SJSA1 (cell line): ENCODE measurements around the gene FRMPD2. TPM values are rescaled to one million over a fixed set of nuclear protein-coding genes. Genes with fewer than 3 reads are reported as not detected.

ENCODE experiments used
- DNase-seq, 2 experiments: peaks; one replicate each; pipeline ENCODE4 v3.0.0-alpha.2; 2015 to 2020; ENCODE audit warnings: low spot score in 2 of 2, low read depth in 1 of 2
- H3K27ac ChIP-seq: fragments of 250-450 bp; sonication (Bioruptor Pico); 2 replicates; pipeline ENCODE4 v1.5.1; 2020; ENCODE audit warnings: mild to moderate bottlenecking, moderate library complexity
- H3K27me3 ChIP-seq: fragments of 250-450 bp; sonication (Bioruptor Pico); replicated peaks from 2 replicates; pipeline ENCODE4 v1.5.1; 2020; ENCODE audit warnings: mild to moderate bottlenecking, moderate library complexity
- H3K36me3 ChIP-seq: fragments of 250-450 bp; sonication (Bioruptor Pico); 2 replicates; pipeline ENCODE4 v1.5.1; 2020; ENCODE audit warnings: mild to moderate bottlenecking
- H3K4me1 ChIP-seq: fragments of 250-450 bp; sonication (Bioruptor Pico); replicated peaks from 2 replicates; pipeline ENCODE4 v1.6.1; 2021; ENCODE audit warnings: mild to moderate bottlenecking
- H3K4me3 ChIP-seq: fragments of 250-450 bp; sonication (Bioruptor Pico); 2 replicates; pipeline ENCODE4 v1.5.1; 2020; ENCODE audit warnings: mild to moderate bottlenecking
- H3K9me3 ChIP-seq: fragments of 250-450 bp; sonication (Bioruptor Pico); replicated peaks from 2 replicates; pipeline ENCODE4 v1.5.1; 2020; ENCODE audit warnings: mild to moderate bottlenecking
- total RNA-seq: library from RNA; depleted of rRNA; stranded (reverse); fragments of >200 nt; shearing (Covaris generic); gene quantifications from 2 replicates; pipeline ENCODE4 v1.2.3, GENCODE V29; 2014

Gene FRMPD2
- total RNA-seq, 1 experiment from 2014 or later, result 0.03 TPM

DNA sequence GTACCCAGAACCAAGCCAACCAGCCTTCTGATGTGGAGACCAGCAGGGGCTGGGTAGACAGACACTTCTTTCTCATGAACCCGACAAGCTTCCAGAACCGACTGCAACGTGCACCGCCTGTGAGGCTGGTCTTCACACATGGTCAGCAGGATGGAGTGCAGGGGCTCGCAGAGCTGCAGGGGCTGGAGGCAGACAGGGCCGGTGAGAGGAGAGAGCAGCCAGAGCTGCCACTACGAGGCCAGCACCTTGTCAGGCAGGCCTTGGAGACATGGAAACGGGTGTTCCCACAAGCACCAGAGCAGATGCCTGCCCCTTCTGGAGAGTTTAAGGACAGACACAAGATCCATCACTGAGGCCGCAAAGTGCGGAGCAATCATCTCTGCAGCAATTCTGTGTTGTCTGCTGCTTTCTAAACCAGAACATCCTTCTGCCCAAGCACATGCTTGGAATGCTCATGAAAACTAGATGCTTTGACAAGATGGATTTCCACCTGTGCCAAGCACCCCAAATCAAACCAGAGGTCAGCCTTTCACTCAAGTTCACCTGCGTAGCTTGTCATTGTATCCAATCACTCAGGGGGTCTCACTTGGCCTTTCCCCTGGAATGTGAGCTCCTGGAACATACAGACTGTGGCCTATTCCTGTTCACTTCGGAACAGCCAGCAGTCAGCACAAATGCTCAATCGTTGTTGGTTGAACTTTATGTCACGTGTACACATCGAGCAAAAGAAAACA lies 32.2 kb downstream of the FRMPD2 start:
- Histone ChIP-seq H3K36me3 (no peaks in the 10 kb centered on the region), H3K4me3 (no peak overlapping the region), H3K9me3 (no peaks in the 10 kb centered on the region), H3K4me1 (no peaks in the 10 kb centered on the region), H3K27me3 (no peaks in the 10 kb centered on the region; the same call in 1 of the 2 replicates), H3K27ac (no peak overlapping the region)
- no peak for DNase-seq

DNA sequence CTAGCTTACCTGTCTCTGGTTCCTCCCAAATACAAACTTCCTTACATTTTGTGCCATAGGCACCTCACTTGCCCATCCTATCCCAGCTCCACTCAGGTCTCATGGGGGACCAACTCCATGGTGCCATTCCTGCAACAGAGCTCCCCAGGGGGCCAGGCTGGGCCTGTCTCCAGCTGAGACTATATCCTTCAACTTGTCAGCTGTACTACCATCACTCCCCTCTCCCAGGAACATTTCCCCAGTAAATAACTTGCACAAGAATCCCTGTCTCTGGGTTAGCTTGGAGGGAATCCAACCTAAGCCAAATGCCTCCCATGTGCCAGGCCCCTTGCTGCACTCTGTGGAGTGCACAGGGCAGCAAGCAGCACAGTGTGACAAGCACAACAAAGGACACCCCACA lies 33.2 kb downstream of the FRMPD2 start:
- no peaks in the 10 kb centered on the region for H3K36me3 ChIP-seq
- no peak overlapping the region for H3K27ac ChIP-seq
- H3K9me3 ChIP-seq, result no peaks in the 10 kb centered on the region
- no peaks in the 10 kb centered on the region; the same call in 1 of the 2 replicates for H3K27me3 ChIP-seq
- no peak for DNase-seq
- no peak overlapping the region for H3K4me3 ChIP-seq
- no peaks in the 10 kb centered on the region for H3K4me1 ChIP-seq

DNA sequence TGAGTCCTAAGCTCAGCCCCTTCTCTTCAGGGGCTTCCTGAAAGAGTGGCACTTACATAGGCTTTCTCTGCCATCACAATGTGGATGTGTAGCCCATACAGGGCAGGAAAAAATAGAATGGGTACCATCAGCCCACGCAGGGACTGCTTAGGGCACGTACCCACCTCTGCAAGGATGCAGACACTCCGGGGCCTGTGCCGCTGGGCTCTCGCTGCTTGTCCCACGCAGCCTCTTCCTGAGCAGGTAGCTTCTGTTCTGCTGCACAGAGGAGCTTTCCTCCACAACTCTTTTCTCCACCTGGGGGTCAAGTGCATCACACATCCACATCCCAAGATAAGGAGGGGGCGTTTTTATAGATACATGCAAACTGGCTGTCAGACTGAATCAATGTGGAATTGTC lies 34.3 kb downstream of the FRMPD2 start:
- no peak overlapping the region for H3K27ac ChIP-seq
- no peaks in the 10 kb centered on the region for H3K27me3 ChIP-seq
- no peaks in the 10 kb centered on the region for H3K36me3 ChIP-seq
- no peaks in the 10 kb centered on the region for H3K9me3 ChIP-seq
- DNase-seq, result no peak
- H3K4me3 ChIP-seq, result no peak overlapping the region
- H3K4me1 ChIP-seq, result no peaks in the 10 kb centered on the region

DNA sequence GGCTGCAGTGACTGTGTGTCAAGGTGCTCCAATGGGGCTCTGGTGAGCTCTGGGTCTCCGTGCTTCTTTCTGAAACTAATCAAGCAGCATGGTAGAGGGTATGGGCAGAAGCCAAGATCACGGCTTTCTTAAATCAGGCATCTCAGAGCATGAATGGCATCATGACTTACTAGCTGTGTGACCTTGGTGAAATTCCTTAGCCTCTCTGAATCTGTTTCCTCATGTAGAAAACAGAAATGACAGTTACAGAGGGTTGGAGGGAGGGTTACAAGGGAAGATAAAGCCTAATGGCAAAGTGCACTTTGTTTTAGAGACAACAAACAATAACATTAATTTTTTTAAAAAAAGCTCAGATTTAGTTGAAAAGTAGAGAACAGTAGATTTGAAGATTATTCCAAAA lies 34.9 kb downstream of the FRMPD2 start:
- Histone ChIP-seq H3K9me3 (no peaks in the 10 kb centered on the region), H3K4me1 (no peaks in the 10 kb centered on the region), H3K27ac (no peak overlapping the region), H3K27me3 (no peaks in the 10 kb centered on the region), H3K4me3 (no peak overlapping the region), H3K36me3 (no peaks in the 10 kb centered on the region)
- no peak for DNase-seq

DNA sequence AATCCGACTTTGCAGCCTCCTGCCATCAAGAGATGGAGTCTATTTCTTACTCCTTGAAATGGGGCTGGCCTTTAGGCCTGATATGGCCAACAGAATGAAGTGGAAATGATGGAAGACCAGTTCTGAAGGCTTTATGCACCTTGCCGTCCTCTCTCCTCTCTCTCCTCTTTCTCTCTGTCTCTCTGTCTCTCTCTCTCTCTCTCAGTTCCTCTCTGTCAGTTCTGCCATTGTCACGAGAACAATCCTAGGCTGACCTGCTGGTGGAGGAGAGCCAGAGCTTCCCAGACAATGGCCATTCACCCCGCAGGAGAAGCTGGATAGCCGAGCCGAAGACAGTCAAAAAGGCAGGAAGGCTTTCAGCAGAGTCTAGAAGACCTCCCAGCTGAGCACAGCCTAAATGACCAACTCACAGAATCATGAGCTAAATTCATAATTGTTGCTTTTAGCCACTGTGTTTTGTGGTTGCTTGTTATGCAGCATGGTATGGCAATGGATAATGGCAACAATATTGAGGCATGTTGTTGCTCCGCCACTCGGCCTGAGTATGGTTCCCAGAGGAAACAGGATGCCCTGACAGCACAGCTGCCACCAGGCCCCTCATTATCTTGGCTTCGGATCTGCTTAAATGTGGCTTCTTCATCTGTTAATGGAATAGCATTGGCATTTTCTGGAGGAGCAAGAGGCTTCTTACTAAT lies 35.5 kb downstream of the FRMPD2 start:
- DNase-seq, result no peak
- Histone ChIP-seq H3K4me1 (no peaks in the 10 kb centered on the region), H3K36me3 (no peaks in the 10 kb centered on the region), H3K27ac (no peak overlapping the region), H3K27me3 (no peaks in the 10 kb centered on the region), H3K9me3 (no peaks in the 10 kb centered on the region), H3K4me3 (no peak overlapping the region)

DNA sequence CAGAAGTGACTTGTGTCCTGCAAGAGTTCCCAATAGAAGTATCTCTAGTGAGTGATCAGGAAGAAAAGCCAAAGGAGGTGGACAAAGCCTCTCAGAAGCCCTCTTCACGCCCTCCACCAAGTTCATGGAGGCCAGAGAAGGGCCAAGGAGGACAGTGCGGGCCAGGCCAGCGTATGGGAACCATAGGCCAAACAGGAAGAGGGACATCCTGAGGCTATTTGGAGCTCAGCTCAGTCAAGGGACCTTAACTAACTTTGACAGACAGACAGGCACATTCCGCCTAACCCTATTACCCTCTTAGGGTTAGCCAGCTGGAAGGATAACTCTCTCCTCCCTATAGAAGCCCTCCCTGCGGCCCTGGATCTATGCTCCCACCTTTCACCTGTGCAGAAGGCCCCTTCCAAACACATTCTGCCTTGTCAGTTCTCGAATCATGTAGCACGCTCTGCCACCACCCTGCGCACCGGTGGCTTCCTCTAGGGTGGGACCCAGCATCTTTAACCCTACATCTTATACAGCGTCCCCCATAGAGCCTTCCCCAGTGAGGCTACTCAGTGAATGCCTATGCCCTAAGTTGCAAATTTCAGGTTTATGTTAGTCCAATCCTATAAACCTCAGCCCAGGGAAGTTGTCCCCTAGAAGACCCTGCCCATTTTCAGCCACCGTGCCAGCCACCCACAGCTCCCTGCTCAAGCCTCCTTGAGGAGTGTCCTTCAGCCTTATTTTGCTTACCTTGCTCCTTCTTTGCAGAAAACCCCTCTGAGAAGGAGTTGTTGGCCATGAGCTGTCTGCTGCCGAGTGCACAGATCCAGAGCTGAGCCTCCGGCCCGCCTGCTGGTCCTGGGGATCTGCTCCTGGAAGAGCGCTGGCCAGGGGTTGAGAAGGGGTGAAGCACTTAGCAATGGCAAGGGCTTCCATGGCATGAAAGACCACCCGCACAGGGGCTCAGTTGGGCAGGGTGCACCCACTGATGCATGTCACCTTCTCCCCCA lies 36.9 kb downstream of the FRMPD2 start:
- no peaks in the 10 kb centered on the region for H3K9me3 ChIP-seq
- no peaks in the 10 kb centered on the region for H3K36me3 ChIP-seq
- no peak overlapping the region for H3K27ac ChIP-seq
- H3K4me3 ChIP-seq, result no peak overlapping the region
- no peak for DNase-seq
- H3K4me1 ChIP-seq, result no peaks in the 10 kb centered on the region
- no peaks in the 10 kb centered on the region for H3K27me3 ChIP-seq

DNA sequence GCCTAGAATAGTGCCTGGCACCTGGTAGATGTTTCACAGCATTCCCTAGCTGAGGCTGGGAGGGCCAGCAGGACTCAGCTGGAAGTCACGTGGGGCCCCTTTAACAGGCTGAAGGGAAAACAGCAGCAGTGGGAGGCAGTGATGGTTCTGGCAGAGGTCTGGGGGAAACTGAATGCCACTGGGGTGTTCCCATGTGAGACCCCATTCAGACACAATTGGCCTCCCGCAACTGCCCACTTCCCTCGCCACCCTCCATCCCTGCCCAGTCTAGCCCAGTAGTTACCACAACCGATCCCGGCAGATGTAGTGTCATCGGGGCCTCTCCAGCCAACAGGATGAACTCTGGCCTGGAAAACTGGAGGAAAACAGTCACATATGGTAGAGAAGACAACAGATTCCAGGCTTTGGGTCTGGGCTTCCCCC lies 38.3 kb downstream of the FRMPD2 start:
- no peaks in the 10 kb centered on the region for H3K27me3 ChIP-seq
- H3K4me3 ChIP-seq, result no peak overlapping the region
- DNase-seq, result no peak
- no peaks in the 10 kb centered on the region for H3K9me3 ChIP-seq
- no peak overlapping the region for H3K27ac ChIP-seq
- H3K36me3 ChIP-seq, result no peaks in the 10 kb centered on the region
- H3K4me1 ChIP-seq, result no peaks in the 10 kb centered on the region

DNA sequence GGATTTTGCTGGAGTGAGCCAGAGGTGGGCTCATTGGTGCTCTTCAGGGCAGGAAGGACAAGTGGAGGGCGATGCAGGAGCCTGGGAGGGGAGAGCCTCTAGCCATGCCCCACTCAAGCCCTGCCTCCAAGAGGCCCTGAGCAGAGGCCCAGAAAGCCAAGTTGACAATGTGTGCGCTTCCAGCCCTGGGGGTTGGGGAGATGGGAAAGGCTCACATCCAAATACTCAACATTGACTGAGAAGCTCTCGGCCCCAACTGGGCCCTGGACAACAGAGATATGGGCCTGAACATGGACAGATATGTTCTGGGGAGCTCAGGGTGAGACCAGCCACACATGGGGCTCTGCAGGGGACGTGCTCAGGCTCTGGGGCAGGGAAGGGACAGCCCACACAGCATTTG lies 39.0 kb downstream of the FRMPD2 start:
- Histone ChIP-seq H3K36me3 (no peaks in the 10 kb centered on the region), H3K4me1 (no peaks in the 10 kb centered on the region), H3K27ac (no peak overlapping the region), H3K9me3 (no peaks in the 10 kb centered on the region), H3K27me3 (no peaks in the 10 kb centered on the region), H3K4me3 (no peak overlapping the region)
- no peak for DNase-seq

DNA sequence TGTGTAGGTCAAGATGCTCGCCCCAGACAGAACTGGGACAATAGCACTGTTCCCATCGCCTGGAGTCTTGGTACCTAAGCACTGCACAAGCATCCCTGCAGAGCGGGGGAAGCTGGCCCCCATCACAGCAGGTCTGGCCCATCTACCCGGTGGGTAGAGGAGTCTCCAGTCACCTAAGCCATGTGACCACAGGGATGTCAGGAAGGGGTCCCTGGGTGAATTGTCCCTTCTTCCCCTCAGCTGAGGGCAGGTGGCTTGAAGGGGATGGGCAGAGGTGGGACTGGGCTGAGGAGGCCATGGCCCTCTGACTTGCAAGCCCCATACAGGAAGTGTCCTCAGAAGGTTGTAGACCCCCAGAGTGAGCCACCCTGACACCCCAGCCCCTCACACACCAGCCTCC lies 39.7 kb downstream of the FRMPD2 start:
- no peaks in the 10 kb centered on the region for H3K36me3 ChIP-seq
- no peaks in the 10 kb centered on the region for H3K27me3 ChIP-seq
- no peak overlapping the region for H3K4me3 ChIP-seq
- H3K4me1 ChIP-seq, result no peaks in the 10 kb centered on the region
- H3K27ac ChIP-seq, result no peak overlapping the region
- H3K9me3 ChIP-seq, result no peaks in the 10 kb centered on the region
- no peak for DNase-seq

DNA sequence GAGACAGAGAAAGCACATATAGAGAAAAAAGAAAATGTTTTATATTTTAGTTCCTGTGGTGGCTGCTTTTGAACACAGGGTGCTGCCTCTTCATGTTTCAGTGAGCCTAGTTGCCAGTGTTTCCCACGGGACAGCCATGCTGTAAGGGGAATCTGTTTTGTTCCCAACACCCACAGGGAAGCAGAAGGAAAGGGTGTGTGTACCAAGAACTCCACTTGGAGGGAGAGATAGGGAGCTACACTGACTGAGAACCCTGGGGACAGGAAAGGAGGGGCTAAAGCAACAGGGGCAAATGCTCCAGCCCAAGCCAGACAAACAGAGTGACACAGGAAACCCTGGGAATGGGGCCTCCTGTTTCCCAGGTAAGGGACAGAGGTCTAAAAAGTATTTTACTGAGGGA lies 40.2 kb downstream of the FRMPD2 start:
- no peaks in the 10 kb centered on the region for H3K9me3 ChIP-seq
- no peaks in the 10 kb centered on the region for H3K36me3 ChIP-seq
- no peaks in the 10 kb centered on the region for H3K4me1 ChIP-seq
- H3K27ac ChIP-seq, result no peak overlapping the region
- no peak for DNase-seq
- no peak overlapping the region for H3K4me3 ChIP-seq
- no peaks in the 10 kb centered on the region for H3K27me3 ChIP-seq

DNA sequence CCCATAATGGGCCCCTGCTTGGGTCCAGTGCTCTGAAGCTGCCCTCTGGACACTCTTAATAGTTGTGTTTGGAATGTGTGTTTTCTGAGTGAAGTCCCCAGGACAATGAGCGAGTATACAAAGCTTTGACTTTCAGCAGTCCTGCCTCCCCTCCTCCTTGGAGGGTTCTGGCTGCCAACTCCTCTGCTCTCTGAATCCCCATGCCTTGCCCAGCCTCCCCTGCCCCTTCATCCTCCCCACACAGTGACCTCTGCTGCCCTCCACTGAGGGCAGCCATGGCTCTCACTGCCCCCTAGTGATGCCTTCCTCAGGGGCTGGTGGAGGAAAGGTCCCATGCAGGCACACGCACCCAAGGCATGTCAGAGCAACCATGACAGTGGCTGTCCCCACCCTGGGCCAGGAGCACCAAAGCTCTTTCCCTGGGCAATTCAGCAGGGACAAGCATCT lies 40.9 kb downstream of the FRMPD2 start:
- Histone ChIP-seq H3K27ac (no peak overlapping the region), H3K4me3 (no peak overlapping the region), H3K9me3 (no peaks in the 10 kb centered on the region), H3K4me1 (no peaks in the 10 kb centered on the region), H3K27me3 (no peaks in the 10 kb centered on the region; the same call in 1 of the 2 replicates), H3K36me3 (no peaks in the 10 kb centered on the region)
- DNase-seq, result no peak

DNA sequence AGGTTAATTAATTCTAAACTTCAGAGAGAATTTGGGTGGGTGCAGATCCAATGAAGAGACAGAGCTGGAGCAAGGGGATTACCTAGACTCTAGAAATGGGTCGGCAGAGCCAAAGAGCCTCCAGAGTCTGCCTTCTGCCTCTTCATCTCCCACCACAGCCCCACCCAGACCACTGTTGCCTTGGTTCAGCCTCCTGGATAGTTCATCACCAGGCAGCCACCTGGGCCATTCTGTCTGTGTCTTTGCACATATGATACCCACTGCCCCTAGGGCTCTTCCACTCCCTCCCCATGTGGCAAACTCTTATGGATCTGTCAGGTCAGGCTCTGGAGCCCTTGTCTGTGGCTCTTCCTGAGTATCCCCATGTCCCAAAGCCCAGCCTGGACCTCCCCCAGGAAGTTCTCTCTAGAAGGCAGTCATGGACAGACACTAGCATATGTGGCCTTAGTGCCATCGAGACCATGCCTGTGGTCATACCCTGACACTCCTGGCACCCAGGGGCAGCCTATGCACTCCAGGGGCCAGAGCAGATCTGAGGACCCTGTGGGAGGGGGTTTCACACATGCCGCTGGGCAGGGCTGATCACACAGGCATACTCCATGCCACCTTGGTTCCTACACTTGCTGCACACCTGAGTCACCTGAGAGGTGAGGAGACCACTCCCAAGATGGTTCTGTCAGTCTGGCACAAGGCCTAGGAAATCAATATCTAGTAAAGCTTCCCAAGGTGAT lies 41.6 kb downstream of the FRMPD2 start:
- no peaks in the 10 kb centered on the region; the same call in 1 of the 2 replicates for H3K27me3 ChIP-seq
- no peak overlapping the region for H3K4me3 ChIP-seq
- no peaks in the 10 kb centered on the region for H3K36me3 ChIP-seq
- H3K9me3 ChIP-seq, result no peaks in the 10 kb centered on the region
- no peak for DNase-seq
- H3K4me1 ChIP-seq, result no peaks in the 10 kb centered on the region
- no peak overlapping the region for H3K27ac ChIP-seq

DNA sequence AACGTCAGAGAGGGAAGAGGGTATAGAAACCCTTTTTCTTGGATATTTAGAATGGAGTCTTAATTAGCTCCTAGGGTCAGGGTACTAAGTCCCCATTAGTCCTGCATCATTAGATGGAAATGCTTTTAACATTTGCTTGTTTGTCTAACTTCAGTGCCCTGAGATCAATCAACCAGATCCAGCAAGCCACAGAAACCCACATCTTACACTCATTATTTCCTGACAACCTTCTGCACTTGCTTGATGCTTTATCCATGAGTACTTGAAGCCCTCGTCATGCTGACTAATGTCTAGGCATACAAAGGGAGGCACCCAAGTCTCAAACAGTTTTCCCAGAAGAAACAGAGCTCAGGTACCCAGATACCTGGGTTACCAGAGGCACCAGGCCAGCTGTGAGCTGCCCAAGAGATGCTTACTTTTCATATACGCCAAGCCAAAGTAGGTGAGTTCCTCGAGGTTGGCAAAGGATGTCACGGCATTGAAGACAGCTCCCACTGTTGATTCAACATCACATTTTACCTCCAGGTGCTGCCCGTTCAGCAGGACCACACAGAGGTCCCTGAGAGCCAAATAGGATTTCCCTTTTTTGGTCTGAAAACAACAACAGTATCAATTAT lies 42.7 kb downstream of the FRMPD2 start:
- no peak for DNase-seq

More for the DNA sequence above, 42.7 kb downstream of the FRMPD2 start:
- Histone ChIP-seq H3K9me3 (no peaks in the 10 kb centered on the region), H3K36me3 (no peaks in the 10 kb centered on the region), H3K4me3 (no peak overlapping the region), H3K4me1 (no peaks in the 10 kb centered on the region), H3K27me3 (no peaks in the 10 kb centered on the region; the same call in 1 of the 2 replicates), H3K27ac (no peak overlapping the region)
